Activated CD4-positive, alpha-beta memory T cell treated with anti-CD3 and anti-CD28 coated beads for 36 hours (primary cell): ENCODE results near the gene EPHA1. TPM values are rescaled to one million over a fixed set of nuclear protein-coding genes. Genes with fewer than 3 reads are reported as not detected.

Experiments used
- CTCF ChIA-PET: fragments of 350-600 bp; sonication (Branson Sonifier 250); formaldehyde crosslinking; loops from one replicate; lab custom pipeline; 2021; ENCODE audit warnings: antibody characterized with exemption, inconsistent platforms; lab: Charles Lee
- POLR2A ChIA-PET: fragments of 350-600 bp; sonication (Branson Sonifier 250); formaldehyde crosslinking; loops from one replicate; lab custom pipeline; 2021; ENCODE audit warnings: antibody characterized with exemption; lab: Charles Lee
- DNase-seq: peaks from one replicate; pipeline ENCODE4 v3.0.0-alpha.2; 2020
- H3K27ac Mint-ChIP-seq: one replicate; pipeline ENCODE4 v1.8.0; 2021; ENCODE audit warnings: mixed read lengths
- H3K27me3 Mint-ChIP-seq: one replicate; pipeline ENCODE4 v1.8.0; 2021; ENCODE audit warnings: mixed read lengths
- H3K36me3 Mint-ChIP-seq: one replicate; pipeline ENCODE4 v1.8.0; 2021; ENCODE audit warnings: mixed read lengths
- H3K4me1 Mint-ChIP-seq: one replicate; pipeline ENCODE4 v1.8.0; 2021; ENCODE audit warnings: low read depth, mixed read lengths
- H3K4me3 Mint-ChIP-seq: one replicate; pipeline ENCODE4 v1.8.0; 2021; ENCODE audit warnings: mild to moderate bottlenecking, mixed read lengths
- H3K9me3 Mint-ChIP-seq: one replicate; pipeline ENCODE4 v1.8.0; 2021; ENCODE audit warnings: mixed read lengths
- intact Hi-C: fragments of 100-400 bp; cut with micrococcal nuclease; formaldehyde crosslinking; loops from one replicate; pipeline ENCODE4 v1.15.1; 2023
- total RNA-seq, 2 experiments: library from RNA; stranded (reverse); gene quantifications; one replicate each; pipeline ENCODE4 v1.2.3, GENCODE V29; 2021

EPHA1 gene
- total RNA-seq, 2 experiments from 2014 or later = 2.9 to 4.3 TPM

DNA sequence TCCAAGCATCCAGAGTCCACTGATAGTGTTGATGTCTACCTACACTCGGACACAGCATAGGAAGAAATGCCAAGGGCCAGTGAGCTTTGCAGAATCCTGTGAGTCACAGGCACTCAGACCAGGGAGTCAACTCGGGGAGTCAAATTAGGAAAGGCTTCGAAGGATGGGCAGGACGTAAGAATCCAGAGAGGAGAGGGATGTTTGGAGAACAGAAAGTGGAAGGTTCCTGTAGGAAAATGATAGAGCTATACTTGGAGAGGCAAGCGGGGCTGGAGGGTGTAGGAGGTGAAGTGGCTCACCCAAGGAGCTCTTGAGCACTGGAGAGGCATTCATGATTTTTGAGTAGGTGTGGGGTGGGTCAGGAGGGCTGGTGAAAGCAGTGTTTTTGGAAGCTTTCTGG, 24.5 kb downstream of the EPHA1 start:
- Mint-ChIP-seq H3K36me3 (peaks cover 3% of the 10 kb centered on the region), H3K27ac (no peak overlapping the region), H3K4me1 (peaks cover 11% of the 10 kb centered on the region), H3K27me3 (no peaks in the 10 kb centered on the region), H3K4me3 (no peak overlapping the region), H3K9me3 (no peaks in the 10 kb centered on the region)
- DNase-seq = no peak
- ChIA-PET POLR2A (interaction anchor here (0.8 to 1.4 kb wide), 5 partner anchors 10 to 124 kb away, joined by 3 to 5 read pairs (median 3); no protein-coding TSS in a partner anchor), CTCF (interaction anchor here (0.8 to 2.9 kb wide), 6 partner anchors 11 to 144 kb away, joined by 4 to 13 read pairs (median 6); no protein-coding TSS in a partner anchor)
- intact Hi-C loops = loop anchor here (5.0 kb wide), 2 partner anchors 577 to 1438 kb away; no protein-coding TSS in a partner anchor

- DNase-seq = no peak
- no peaks in the 10 kb centered on the region for H3K9me3 Mint-ChIP-seq
- H3K4me1 Mint-ChIP-seq = peaks cover 15% of the 10 kb centered on the region
- no peaks in the 10 kb centered on the region for H3K27me3 Mint-ChIP-seq
- H3K27ac Mint-ChIP-seq = peak overlapping the region; percentile 3
- no peak overlapping the region for H3K4me3 Mint-ChIP-seq
- peaks cover 3% of the 10 kb centered on the region for H3K36me3 Mint-ChIP-seq
- intact Hi-C loops = loop anchor here (5.0 kb wide), 2 partner anchors 576 to 1439 kb away; no protein-coding TSS in a partner anchor
- ChIA-PET CTCF (interaction anchor here (1.2 to 2.9 kb wide), 5 partner anchors 12 to 143 kb away, joined by 5 to 13 read pairs (median 6); no protein-coding TSS in a partner anchor), POLR2A (interaction anchor here (0.8 to 1.4 kb wide), 3 partner anchors 10 to 123 kb away, joined by 3 to 5 read pairs (median 4); no protein-coding TSS in a partner anchor)
Observed at GRCh38 chr7:143383642-143383957, 25.1 kb downstream of the EPHA1 start.

DNA sequence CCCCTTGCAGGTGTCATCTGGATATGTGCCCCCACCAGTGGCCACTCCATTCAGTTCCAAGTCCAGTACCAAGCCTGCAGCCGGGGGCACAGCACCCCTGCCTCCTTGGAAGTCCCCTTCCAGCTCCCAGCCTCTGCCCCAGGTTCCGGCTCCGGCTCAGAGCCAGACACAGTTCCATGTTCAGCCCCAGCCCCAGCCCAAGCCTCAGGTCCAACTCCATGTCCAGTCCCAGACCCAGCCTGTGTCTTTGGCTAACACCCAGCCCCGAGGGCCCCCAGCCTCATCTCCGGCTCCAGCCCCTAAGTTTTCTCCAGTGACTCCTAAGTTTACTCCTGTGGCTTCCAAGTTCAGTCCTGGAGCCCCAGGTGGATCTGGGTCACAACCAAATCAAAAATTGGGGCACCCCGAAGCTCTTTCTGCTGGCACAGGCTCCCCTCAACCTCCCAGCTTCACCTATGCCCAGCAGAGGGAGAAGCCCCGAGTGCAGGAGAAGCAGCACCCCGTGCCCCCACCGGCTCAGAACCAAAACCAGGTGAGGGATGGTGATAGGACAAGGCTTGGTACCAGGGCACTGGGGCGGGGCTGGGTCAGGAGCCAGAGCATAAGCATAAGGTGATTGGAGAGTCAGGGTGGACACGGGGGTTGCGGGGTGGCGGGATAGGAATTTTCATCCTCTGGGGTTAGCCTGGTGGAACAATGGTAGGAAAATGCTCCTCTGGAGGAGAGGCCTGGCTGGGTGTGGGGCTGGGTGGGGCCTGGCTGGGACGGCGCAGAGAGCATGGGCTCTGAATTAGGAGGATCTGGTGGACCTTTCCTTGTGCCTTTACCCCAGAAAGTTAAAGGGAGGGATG, 25.6 kb downstream of the EPHA1 start:
- CTCF ChIA-PET = interaction anchor here (1.2 to 2.9 kb wide), 4 partner anchors 13 to 143 kb away, joined by 5 to 13 read pairs (median 8); no protein-coding TSS in a partner anchor
- Mint-ChIP-seq H3K27me3 (no peaks in the 10 kb centered on the region), H3K27ac (peak overlapping the region; percentile 66), H3K36me3 (peaks cover 3% of the 10 kb centered on the region), H3K4me3 (peak overlapping the region; percentile 70), H3K4me1 (peaks cover 21% of the 10 kb centered on the region), H3K9me3 (no peaks in the 10 kb centered on the region)
- intact Hi-C loops = loop anchor here (5.0 kb wide), 2 partner anchors 576 to 1439 kb away; no protein-coding TSS in a partner anchor
- DNase-seq = no peak
- POLR2A ChIA-PET = interaction anchor here (1.3 to 1.4 kb wide), 2 partner anchors 11 to 103 kb away, joined by 3 to 5 read pairs; no protein-coding TSS in a partner anchor

- Mint-ChIP-seq H3K36me3 (peaks cover 3% of the 10 kb centered on the region), H3K9me3 (no peaks in the 10 kb centered on the region), H3K27me3 (no peaks in the 10 kb centered on the region), H3K4me1 (peaks cover 20% of the 10 kb centered on the region), H3K4me3 (peak overlapping the region; percentile 70), H3K27ac (peak overlapping the region; percentile 66)
- ChIA-PET POLR2A (interaction anchor here (1.1 kb wide), 1 partner anchor 25 kb away, joined by 3 read pairs; no protein-coding TSS in a partner anchor), CTCF (interaction anchor here (2.9 kb wide), 1 partner anchor 142 kb away, joined by 13 read pairs; no protein-coding TSS in a partner anchor)
- DNase-seq = no peak
- intact Hi-C loops = loop anchor here (5.0 kb wide), 2 partner anchors 575 to 1440 kb away; no protein-coding TSS in a partner anchor
Observed at GRCh38 chr7:143382126-143382790, 26.4 kb downstream of the EPHA1 start.

- peaks cover 3% of the 10 kb centered on the region for H3K36me3 Mint-ChIP-seq
- no peaks in the 10 kb centered on the region for H3K27me3 Mint-ChIP-seq
- peak overlapping the region; percentile 70 for H3K4me3 Mint-ChIP-seq
- ChIA-PET POLR2A (interaction anchor here (1.1 kb wide), 1 partner anchor 26 kb away, joined by 3 read pairs; no protein-coding TSS in a partner anchor), CTCF (interaction anchor here (2.9 to 3.4 kb wide), 2 partner anchors 26 to 141 kb away, joined by 13 to 26 read pairs; partner anchors contain the start of gene EPHA1)
- intact Hi-C loops = loop anchor here (1.0 to 5.0 kb wide), 6 partner anchors 19 to 1441 kb away; partner anchors contain the start of genes CASP2 and FAM131B
- peaks cover 25% of the 10 kb centered on the region for H3K4me1 Mint-ChIP-seq
- H3K9me3 Mint-ChIP-seq = no peaks in the 10 kb centered on the region
- peak; percentile 41 for DNase-seq
- H3K27ac Mint-ChIP-seq = peak overlapping the region; percentile 66
Observed at GRCh38 chr7:143381427-143382125, 27.1 kb downstream of the EPHA1 start.

DNA sequence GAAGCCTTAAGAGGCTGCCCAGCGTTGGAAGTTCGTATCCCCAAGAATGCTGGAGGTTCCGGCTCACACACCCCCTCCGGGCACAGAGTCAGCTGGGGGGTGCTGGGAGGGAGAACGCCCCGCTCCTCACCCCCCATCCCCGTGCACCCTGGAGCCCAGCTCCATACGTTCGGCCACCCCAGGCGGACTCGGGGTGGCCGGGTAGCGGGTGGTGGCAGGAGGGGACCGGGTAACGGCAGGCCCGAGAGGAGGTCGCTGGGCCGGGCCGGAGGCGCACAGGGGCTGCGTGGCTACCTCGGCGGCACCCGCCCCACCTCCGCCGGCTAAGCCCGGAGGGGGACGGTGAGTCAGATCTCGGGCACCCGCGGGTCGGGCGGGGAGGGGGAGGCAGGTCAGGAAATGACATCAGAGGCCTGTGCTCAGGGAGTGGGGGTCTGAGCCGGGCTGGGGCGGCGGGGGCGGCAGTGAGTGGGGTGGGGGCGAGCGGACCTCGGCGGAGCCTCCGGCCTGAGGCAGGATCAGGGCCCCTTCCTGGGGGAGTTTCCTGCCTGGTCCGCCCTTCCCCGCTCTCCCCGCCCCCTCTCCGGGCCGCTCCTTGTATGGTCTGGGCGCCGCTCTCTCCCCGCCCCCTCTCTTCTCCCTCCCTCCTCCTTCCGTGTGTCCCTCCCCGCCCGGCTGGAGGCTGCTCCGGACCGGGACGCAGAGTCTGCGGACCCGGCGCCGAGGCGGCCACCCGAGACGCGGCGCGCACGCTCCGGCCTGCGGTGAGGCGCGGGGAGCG, 27.8 kb downstream of the EPHA1 start, which contains the start of gene ZYX:
Gene ZYX (plus strand): TSS at position 700 of the 781 bp plus-strand sequence. CDS start 227 bp downstream, outside the sequence.
- no peaks in the 10 kb centered on the region for H3K9me3 Mint-ChIP-seq
- DNase-seq = peak; percentile 94
- H3K36me3 Mint-ChIP-seq = peaks cover 3% of the 10 kb centered on the region
- CTCF ChIA-PET = interaction anchor here (0.5 to 3.4 kb wide), 26 partner anchors 9 to 572 kb away, joined by 3 to 26 read pairs (median 4); partner anchors contain the start of genes CASP2, EPHA1, FAM131B and GSTK1
- peak within 1 kb of the TSS; percentile 90 for H3K27ac Mint-ChIP-seq
- peak within 1 kb of the TSS; percentile 82 for H3K4me3 Mint-ChIP-seq
- H3K27me3 Mint-ChIP-seq = no peaks in the 10 kb centered on the region
- intact Hi-C loops = loop anchor here (1.0 to 5.0 kb wide), 10 partner anchors 9 to 1441 kb away; partner anchors contain the start of genes CASP2, EPHA1 and FAM131B
- POLR2A ChIA-PET = interaction anchor here (0.6 to 1.9 kb wide), 8 partner anchors 9 to 1094 kb away, joined by 3 to 6 read pairs (median 4); partner anchors contain the start of genes CASP2 and FAM131B
- peaks cover 31% of the 10 kb centered on the region for H3K4me1 Mint-ChIP-seq

GRCh38 chr7:143380260-143380645, 28.4 kb downstream of the EPHA1 start:
- ChIA-PET POLR2A (interaction anchor here (0.6 to 1.9 kb wide), 9 partner anchors 8 to 1094 kb away, joined by 3 to 6 read pairs (median 3); partner anchors contain the start of genes CASP2, EPHA1 and FAM131B), CTCF (interaction anchor here (0.5 to 3.4 kb wide), 32 partner anchors 9 to 572 kb away, joined by 3 to 26 read pairs (median 4); partner anchors contain the start of genes CASP2, EPHA1, FAM131B and GSTK1)
- Mint-ChIP-seq H3K27ac (peak overlapping the region; percentile 90), H3K27me3 (no peaks in the 10 kb centered on the region), H3K9me3 (no peaks in the 10 kb centered on the region), H3K4me3 (peak overlapping the region; percentile 82), H3K36me3 (peaks cover 3% of the 10 kb centered on the region), H3K4me1 (peaks cover 37% of the 10 kb centered on the region)
- intact Hi-C loops = loop anchor here (1.0 to 5.0 kb wide), 9 partner anchors 8 to 1442 kb away; partner anchors contain the start of genes EPHA1 and FAM131B
- DNase-seq = peak; percentile 93

DNA sequence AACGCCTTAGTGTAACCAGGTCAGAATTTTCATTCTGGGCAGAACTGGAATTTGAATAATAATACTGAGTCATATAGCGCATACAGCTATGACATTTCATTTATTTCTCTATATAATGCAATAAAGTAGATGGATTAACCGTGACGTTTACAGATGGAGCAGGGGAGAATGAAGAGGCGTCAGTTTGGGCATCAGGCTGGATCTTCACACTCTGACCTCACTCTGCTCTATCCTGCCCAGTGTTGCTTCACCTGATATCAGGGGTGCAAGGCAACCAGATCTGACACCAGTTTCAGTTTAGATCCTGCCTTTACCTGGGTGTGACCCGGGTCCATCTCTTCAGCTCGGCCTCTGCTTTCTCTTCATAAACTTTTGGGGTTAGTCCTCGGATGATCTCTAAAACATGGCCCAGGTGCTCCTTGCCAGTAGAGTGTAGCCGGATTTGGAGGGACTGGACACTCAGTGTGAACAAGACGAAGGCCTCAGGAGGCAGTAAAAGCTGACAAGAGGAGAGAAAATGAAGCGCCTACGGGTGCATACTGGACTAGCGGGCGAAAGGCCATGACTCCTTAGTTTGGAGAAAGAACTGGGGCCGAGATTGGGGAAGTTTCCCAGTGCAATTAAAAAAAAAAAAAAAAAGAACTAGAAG, 28.9 kb downstream of the EPHA1 start:
- no peak for DNase-seq
- peaks cover 3% of the 10 kb centered on the region for H3K36me3 Mint-ChIP-seq
- peak overlapping the region; percentile 90 for H3K27ac Mint-ChIP-seq
- ChIA-PET CTCF (interaction anchor here (0.6 to 3.4 kb wide), 34 partner anchors 8 to 1476 kb away, joined by 3 to 26 read pairs (median 4); partner anchors contain the start of genes CASP2, EPHA1, FAM131B and GSTK1), POLR2A (interaction anchor here (0.6 to 1.9 kb wide), 7 partner anchors 17 to 1093 kb away, joined by 3 to 6 read pairs (median 4); partner anchors contain the start of genes CASP2, EPHA1 and FAM131B)
- H3K4me3 Mint-ChIP-seq = peak overlapping the region; percentile 82
- intact Hi-C loops = loop anchor here (1.0 to 5.0 kb wide), 9 partner anchors 7 to 1443 kb away; partner anchors contain the start of genes EPHA1 and FAM131B
- no peaks in the 10 kb centered on the region for H3K27me3 Mint-ChIP-seq
- H3K9me3 Mint-ChIP-seq = no peaks in the 10 kb centered on the region
- H3K4me1 Mint-ChIP-seq = peaks cover 42% of the 10 kb centered on the region

- no peaks in the 10 kb centered on the region for H3K27me3 Mint-ChIP-seq
Observed at GRCh38 chr7:143376396-143376795, 32.3 kb downstream of the EPHA1 start.

More at GRCh38 chr7:143376396-143376795, 32.3 kb downstream of the EPHA1 start:
- Mint-ChIP-seq H3K36me3 (no peaks in the 10 kb centered on the region), H3K27ac (peak overlapping the region; percentile 57), H3K4me1 (peaks cover 66% of the 10 kb centered on the region), H3K9me3 (no peaks in the 10 kb centered on the region), H3K4me3 (no peak overlapping the region)
- ChIA-PET POLR2A (no interaction called here), CTCF (interaction anchor here (1.5 kb wide), 2 partner anchors 41 to 136 kb away, joined by 3 to 8 read pairs; no protein-coding TSS in a partner anchor)
- DNase-seq = no peak
- intact Hi-C loops = no loop called here
